ENCODE measurements around the gene CNNM3. TPM values are rescaled to one million over a fixed set of nuclear protein-coding genes. Genes with fewer than 3 reads are reported as not detected.
"Not testable (repeated sequence)": the region's sequence is repeated elsewhere in the genome, so short reads cannot be mapped to it uniquely, and the experiment has no call there.

CNNM3 gene
- total RNA-seq, 2 experiments from 2014 or later: 16.3 to 22.2 TPM

GRCh38 chr2:96787411-96787810 is 28.7 kb upstream of the CNNM3 start:
- ChIA-PET POLR2A (no interaction called here), CTCF (interaction anchor here (0.9 to 1.5 kb wide), 3 partner anchors 13 to 26 kb away, joined by 3 to 4 read pairs (median 3); no protein-coding TSS in a partner anchor)
- no peaks in the 10 kb centered on the region for H3K27me3 Mint-ChIP-seq
- H3K36me3 Mint-ChIP-seq: no peaks in the 10 kb centered on the region
- H3K9me3 Mint-ChIP-seq: no peaks in the 10 kb centered on the region
- H3K27ac Mint-ChIP-seq: no peak overlapping the region
- intact Hi-C loops (cut with micrococcal nuclease): no loop called here
- H3K4me1 Mint-ChIP-seq (ENCODE audit: low read depth): peaks cover 4% of the 10 kb centered on the region
- H3K4me3 Mint-ChIP-seq: no peak overlapping the region
- no peak for DNase-seq

GRCh38 chr2:96788442-96789244 is 27.4 kb upstream of the CNNM3 start:
- Mint-ChIP-seq H3K27ac (no peak overlapping the region), H3K4me1 (ENCODE audit: low read depth) (peaks cover 4% of the 10 kb centered on the region), H3K36me3 (no peaks in the 10 kb centered on the region), H3K9me3 (no peaks in the 10 kb centered on the region), H3K27me3 (no peaks in the 10 kb centered on the region), H3K4me3 (no peak overlapping the region)
- POLR2A ChIA-PET: no interaction called here
- CTCF ChIA-PET: interaction anchor here (1.5 kb wide), 1 partner anchor 27 kb away, joined by 4 read pairs; no protein-coding TSS in a partner anchor
- intact Hi-C loops (cut with micrococcal nuclease): no loop called here
- DNase-seq: no peak

GRCh38 chr2:96789245-96789617 is 26.8 kb upstream of the CNNM3 start:
- CTCF ChIA-PET: no interaction called here
- no peaks in the 10 kb centered on the region for H3K27me3 Mint-ChIP-seq
- H3K4me1 Mint-ChIP-seq (ENCODE audit: low read depth): peaks cover 4% of the 10 kb centered on the region
- H3K4me3 Mint-ChIP-seq: no peak overlapping the region
- DNase-seq: no peak
- no peaks in the 10 kb centered on the region for H3K9me3 Mint-ChIP-seq
- H3K27ac Mint-ChIP-seq: no peak overlapping the region
- intact Hi-C loops (cut with micrococcal nuclease): no loop called here
- no peaks in the 10 kb centered on the region for H3K36me3 Mint-ChIP-seq
- POLR2A ChIA-PET: no interaction called here

- POLR2A ChIA-PET: no interaction called here
- intact Hi-C loops (cut with micrococcal nuclease): no loop called here
- no peaks in the 10 kb centered on the region for H3K9me3 Mint-ChIP-seq
- no peak overlapping the region for H3K27ac Mint-ChIP-seq
- no peaks in the 10 kb centered on the region for H3K36me3 Mint-ChIP-seq
- H3K27me3 Mint-ChIP-seq: no peaks in the 10 kb centered on the region
- CTCF ChIA-PET: interaction anchor here (0.7 kb wide), 1 partner anchor 161 kb away, joined by 3 read pairs; no protein-coding TSS in a partner anchor
- no peak for DNase-seq
- no peaks in the 10 kb centered on the region for H3K4me1 Mint-ChIP-seq (ENCODE audit: low read depth)
- H3K4me3 Mint-ChIP-seq: no peak overlapping the region
Observed at GRCh38 chr2:96792772-96793749, 23.0 kb upstream of the CNNM3 start.

- no peak for DNase-seq
- ChIA-PET POLR2A (no interaction called here), CTCF (no interaction called here)
- H3K4me1 Mint-ChIP-seq (ENCODE audit: low read depth): no peaks in the 10 kb centered on the region
- H3K4me3 Mint-ChIP-seq: no peak overlapping the region
- H3K36me3 Mint-ChIP-seq: peaks cover 2% of the 10 kb centered on the region
- no peaks in the 10 kb centered on the region for H3K27me3 Mint-ChIP-seq
- no peaks in the 10 kb centered on the region for H3K9me3 Mint-ChIP-seq
- H3K27ac Mint-ChIP-seq: no peak overlapping the region
- intact Hi-C loops (cut with micrococcal nuclease): no loop called here
Observed at GRCh38 chr2:96795076-96795475, 21.0 kb upstream of the CNNM3 start.

GRCh38 chr2:96796497-96796896 is 19.6 kb upstream of the CNNM3 start:
- H3K36me3 Mint-ChIP-seq; H3K4me1 Mint-ChIP-seq (ENCODE audit: low read depth); DNase-seq; H3K4me3 Mint-ChIP-seq; H3K27ac Mint-ChIP-seq; POLR2A ChIA-PET; intact Hi-C loops (cut with micrococcal nuclease); H3K27me3 Mint-ChIP-seq; H3K9me3 Mint-ChIP-seq: not testable (repeated sequence)
- CTCF ChIA-PET: interaction anchor here (1.2 kb wide), 1 partner anchor 35 kb away, joined by 3 read pairs; the partner anchor contains the start of gene CNNM4

GRCh38 chr2:96797066-96797625 is 18.9 kb upstream of the CNNM3 start:
- CTCF ChIA-PET: interaction anchor here (1.2 kb wide), 1 partner anchor 36 kb away, joined by 3 read pairs; the partner anchor contains the start of gene CNNM4
- no peak overlapping the region for H3K27ac Mint-ChIP-seq
- no peak for DNase-seq
- H3K36me3 Mint-ChIP-seq: peaks cover 2% of the 10 kb centered on the region
- H3K27me3 Mint-ChIP-seq: no peaks in the 10 kb centered on the region
- H3K9me3 Mint-ChIP-seq: no peaks in the 10 kb centered on the region
- no peaks in the 10 kb centered on the region for H3K4me1 Mint-ChIP-seq (ENCODE audit: low read depth)
- POLR2A ChIA-PET: no interaction called here
- intact Hi-C loops (cut with micrococcal nuclease): no loop called here
- H3K4me3 Mint-ChIP-seq: no peak overlapping the region

- Mint-ChIP-seq H3K27ac (no peak overlapping the region), H3K4me3 (no peak overlapping the region), H3K9me3 (no peaks in the 10 kb centered on the region), H3K36me3 (peaks cover 2% of the 10 kb centered on the region), H3K27me3 (no peaks in the 10 kb centered on the region), H3K4me1 (ENCODE audit: low read depth) (no peaks in the 10 kb centered on the region)
- no peak for DNase-seq
- intact Hi-C loops (cut with micrococcal nuclease): no loop called here
- ChIA-PET POLR2A (no interaction called here), CTCF (no interaction called here)
Observed at GRCh38 chr2:96798733-96799622, 17.1 kb upstream of the CNNM3 start.

- H3K27me3 Mint-ChIP-seq: no peaks in the 10 kb centered on the region
- no peak overlapping the region for H3K4me3 Mint-ChIP-seq
- DNase-seq: no peak
- H3K4me1 Mint-ChIP-seq (ENCODE audit: low read depth): no peaks in the 10 kb centered on the region
- ChIA-PET POLR2A (no interaction called here), CTCF (interaction anchor here (0.6 to 1.6 kb wide), 4 partner anchors 16 to 1559 kb away, joined by 3 to 6 read pairs (median 4); partner anchors contain the start of gene CNNM3)
- no peaks in the 10 kb centered on the region for H3K9me3 Mint-ChIP-seq
- H3K27ac Mint-ChIP-seq: no peak overlapping the region
- intact Hi-C loops (cut with micrococcal nuclease): no loop called here
- peaks cover 2% of the 10 kb centered on the region for H3K36me3 Mint-ChIP-seq
Observed at GRCh38 chr2:96799623-96799935, 16.5 kb upstream of the CNNM3 start.

GRCh38 chr2:96800061-96801004 is 15.7 kb upstream of the CNNM3 start:
- no peak overlapping the region for H3K4me3 Mint-ChIP-seq
- peaks cover 2% of the 10 kb centered on the region for H3K4me1 Mint-ChIP-seq (ENCODE audit: low read depth)
- ChIA-PET POLR2A (interaction anchor here (1.0 to 1.2 kb wide), 2 partner anchors 57 to 246 kb away, joined by 3 read pairs; partner anchors contain the start of gene ANKRD39), CTCF (interaction anchor here (0.6 to 1.8 kb wide), 23 partner anchors 9 to 1560 kb away, joined by 3 to 10 read pairs (median 4); partner anchors contain the start of genes ANKRD39, CNNM3, CNNM4 and FER1L5)
- no peak for DNase-seq
- no peak overlapping the region for H3K27ac Mint-ChIP-seq
- intact Hi-C loops (cut with micrococcal nuclease): loop anchor here (1.0 to 10.0 kb wide), 2 partner anchors 40 to 166 kb away; partner anchors contain the start of genes CNNM4 and KANSL3
- no peaks in the 10 kb centered on the region for H3K27me3 Mint-ChIP-seq
- no peaks in the 10 kb centered on the region for H3K9me3 Mint-ChIP-seq
- H3K36me3 Mint-ChIP-seq: peaks cover 2% of the 10 kb centered on the region

Data from activated CD4-positive, alpha-beta memory T cell treated with anti-CD3 and anti-CD28 coated beads for 36 hours (primary cell).